ENCODE data around the gene XYLT1. TPM values are rescaled to one million over a fixed set of nuclear protein-coding genes. Genes with fewer than 3 reads are reported as not detected.

XYLT1 gene
- total and polyA plus RNA-seq, 2 of the 8 experiments (the other 6 are each of a cell fraction or from before 2014, with no cell fraction given) = 6.6 to 25.4 TPM

DNA sequence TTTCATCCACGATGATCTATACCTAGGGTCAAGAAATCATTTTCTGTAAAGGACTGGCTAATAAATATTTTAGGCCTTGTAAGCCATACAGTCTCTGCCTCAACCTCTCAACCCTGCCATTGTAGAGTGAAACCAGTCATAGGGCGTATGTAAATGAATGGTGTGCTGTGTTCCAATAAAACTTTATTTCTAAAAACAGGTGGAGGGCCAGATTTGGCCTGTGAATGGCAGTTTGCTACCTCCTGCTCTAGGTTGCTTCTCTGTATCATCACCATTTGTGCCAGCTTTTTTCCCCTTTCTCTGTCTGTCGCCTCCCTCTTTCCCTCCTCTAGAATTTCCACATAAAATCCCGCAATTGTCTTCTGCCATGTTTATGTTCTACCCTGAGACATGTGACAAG lies 181.7 kb downstream of the XYLT1 start:
- Histone ChIP-seq H4K8ac (ENCODE audit: extremely low read depth, insufficient read depth, low read length) (no peak overlapping the region), H3K27me3 (replicated peaks in 1 of 4; ENCODE audit: control insufficient read depth in 3 of 4, extremely low read depth in 1 of 4, insufficient read depth in 3 of 4, low read length in 3 of 4) (no peaks in the 10 kb centered on the region), H3K4ac (replicated peaks; ENCODE audit: insufficient read length, low read depth, low read length) (no peak overlapping the region), H3K14ac (ENCODE audit: insufficient read length) (no peak overlapping the region), H3K4me2 (ENCODE audit: insufficient read depth in 1 of 2, low read depth in 2 of 2, low read length in 2 of 2) (no peak overlapping the region), H4K91ac (replicated peaks; ENCODE audit: insufficient read length, low read length) (no peak overlapping the region), H2BK5ac (ENCODE audit: low read depth, low read length) (no peak overlapping the region), H3K79me1 (ENCODE audit: low read depth, low read length) (peaks cover 9% of the 10 kb centered on the region; the same call in 1 of the 2 replicates), H2BK12ac (ENCODE audit: low read depth, low read length) (no peak overlapping the region), H3K23ac (ENCODE audit: insufficient read length) (no peak overlapping the region), H3K56ac (replicated peaks; ENCODE audit: insufficient read length, low read depth, low read length) (no peak overlapping the region), H3K4me1 (replicated peaks in 1 of 4; ENCODE audit: control insufficient read depth in 3 of 4, insufficient read depth in 4 of 4, low read length in 3 of 4) (peaks cover 0 to 8% (median 4%) of the 10 kb centered on the region in 4 experiments; a peak in 3 of 7 replicates), H2BK120ac (replicated peaks; ENCODE audit: low read depth, low read length) (no peak overlapping the region), H4K20me1 (replicated peaks in 1 of 2; ENCODE audit: control insufficient read depth in 1 of 2, insufficient read depth in 2 of 2, low read length in 2 of 2) (no peaks in the 10 kb centered on the region), H3K23me2 (ENCODE audit: low read depth, low read length) (no peaks in the 10 kb centered on the region; the same call in 1 of the 2 replicates), H4K5ac (ENCODE audit: insufficient read length, low read depth, low read length) (no peak overlapping the region), H3K9ac (replicated peaks in 1 of 4; ENCODE audit: extremely low read depth in 1 of 4, low read depth in 3 of 4, low read length in 3 of 4) (no peak overlapping the region), H3K18ac (ENCODE audit: extremely low read depth, low read length) (no peak overlapping the region), H3K36me3 (ENCODE audit: control insufficient read depth in 2 of 4, insufficient read depth in 4 of 4, low read length in 3 of 4) (no peaks in the 10 kb centered on the region), H3K27ac (ENCODE audit: low read depth, low read length) (no peak overlapping the region), H3K4me3 (ENCODE audit: extremely low read depth in 1 of 4, insufficient read depth in 2 of 4, low read depth in 3 of 4, low read length in 4 of 4) (no peak overlapping the region), H2AK5ac (ENCODE audit: low read depth, low read length) (no peak overlapping the region), H2BK15ac (ENCODE audit: low read length) (no peak overlapping the region), H2BK20ac (ENCODE audit: low read length) (no peak overlapping the region), H3K79me2 (ENCODE audit: control insufficient read depth in 1 of 2, insufficient read depth in 2 of 2, low read length in 2 of 2) (no peaks in the 10 kb centered on the region; a peak in 1 of 4 replicates), H2AFZ (ENCODE audit: low read length) (no peak overlapping the region), H3K9me3 (ENCODE audit: insufficient read depth in 2 of 2, low read depth in 1 of 2, low read length in 1 of 2) (no peaks in the 10 kb centered on the region)
- no peak for TF ChIP-seq MAFK (IDR thresholded peaks at IDR 0.05; ENCODE audit: low read depth, low read length)
- TF ChIP-seq TCF12 (IDR thresholded peaks at IDR 0.05; ENCODE audit: low read depth, low read length) = no peak
- TF ChIP-seq SIN3A (conservative IDR thresholded peaks at IDR 0.05 in 1 of 2, IDR thresholded peaks at IDR 0.05 in 1 of 2; ENCODE audit: low read depth in 1 of 2, low read length in 2 of 2) = no peak
- no peak for TF ChIP-seq SUZ12 (IDR thresholded peaks at IDR 0.05; ENCODE audit: low read length)
- TF ChIP-seq YY1 (IDR thresholded peaks at IDR 0.05; ENCODE audit: low read depth, low read length) = no peak
- no peak for TF ChIP-seq ASH2L (IDR thresholded peaks at IDR 0.05; ENCODE audit: low read length)
- TF ChIP-seq FOSL1 (IDR thresholded peaks at IDR 0.05; ENCODE audit: insufficient read depth, low read depth, low read length) = no peak
- no peak for TF ChIP-seq BRCA1 (IDR thresholded peaks at IDR 0.05; ENCODE audit: low read depth, low read length)
- TF ChIP-seq RAD21 (IDR thresholded peaks at IDR 0.05 in 1 of 2, conservative IDR thresholded peaks at IDR 0.05 in 1 of 2; ENCODE audit: low read depth in 2 of 2, low read length in 2 of 2) = no peak
- TF ChIP-seq SRF (IDR thresholded peaks at IDR 0.05; ENCODE audit: low read depth, low read length) = no peak
- TF ChIP-seq GABPA (IDR thresholded peaks at IDR 0.05; ENCODE audit: borderline replicate concordance, insufficient read depth, low read length) = no peak
- TF ChIP-seq EGR1 (IDR thresholded peaks at IDR 0.05; ENCODE audit: borderline replicate concordance, low read depth, low read length) = no peak
- TF ChIP-seq KDM5A (IDR thresholded peaks at IDR 0.05; ENCODE audit: low read length) = no peak
- no peak for TF ChIP-seq ZNF274 (IDR thresholded peaks at IDR 0.05; ENCODE audit: borderline replicate concordance, extremely low read depth, low read length)
- TF ChIP-seq NRF1 (IDR thresholded peaks at IDR 0.05; ENCODE audit: low read depth, low read length) = no peak
- POLR2A ChIA-PET (ENCODE audit: partially characterized antibody) = no interaction called here
- DNase-seq (ENCODE audit: low read depth in 1 of 2, low spot score in 2 of 2) (no peak), FAIRE-seq (no peak)
- CTCF ChIA-PET (ENCODE audit: partially characterized antibody) = interaction anchor here (0.7 to 1.6 kb wide), 2 partner anchors 20 to 78 kb away, joined by 3 read pairs; no protein-coding TSS in a partner anchor
- WGBS, 2 experiments (ENCODE audit: extremely low coverage in 1 of 2, insufficient coverage in 1 of 2, insufficient read length in 1 of 2, insufficient replicate concordance in 2 of 2, low coverage in 1 of 2, low lambda C conversion rate in 2 of 2, missing lambda C conversion rate in 1 of 2) = 93% methylated on average over 4 of the region's 4 CpGs; no CpG with 5 or more reads in 1 of the 2 experiments

Data from H1 (cell line).